Loucy (cell line): Measurements from ENCODE around the gene ZNF783.

Experiments used
- CTCF ChIP-seq: fragments of 200-600 bp; sonication (generic); conservative IDR thresholded peaks from 2 replicates; pipeline ENCODE4 v1.5.1; 2014; ENCODE audit warnings: mild to moderate bottlenecking, antibody characterized with exemption, low read length
- EZH2phosphoT487 ChIP-seq: fragments of 200-600 bp; IDR thresholded peaks from 2 replicates; pipeline ENCODE4 v1.6.1; 2018; ENCODE audit warnings: antibody characterized with exemption, mild to moderate bottlenecking, moderate library complexity, borderline replicate concordance

- TF ChIP-seq CTCF: no peak
- TF ChIP-seq EZH2phosphoT487: no peak
Measured at GRCh38 chr7:149245744-149246143, 16.3 kb upstream of the ZNF783 start.
